NOMO-1 treated with dmso at 0.1 percent for 144 hours (cell line): ENCODE measurements around the gene FAM219B.
"Not testable (repeated sequence)": the region's sequence is repeated elsewhere in the genome, so short reads cannot be mapped to it uniquely, and the experiment has no call there.

Source experiments
- DNase-seq: peaks from one replicate; lab custom pipeline; 2025; ENCODE audit not compliant: unreplicated experiment; lab: John Stamatoyannopoulos, UW

FAM219B gene, protein sequence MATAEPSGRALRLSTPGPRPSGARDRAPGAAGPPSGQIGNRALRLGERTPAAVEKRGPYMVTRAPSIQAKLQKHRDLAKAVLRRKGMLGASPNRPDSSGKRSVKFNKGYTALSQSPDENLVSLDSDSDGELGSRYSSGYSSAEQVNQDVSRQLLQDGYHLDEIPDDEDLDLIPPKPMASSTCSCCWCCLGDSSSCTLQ

DNA sequence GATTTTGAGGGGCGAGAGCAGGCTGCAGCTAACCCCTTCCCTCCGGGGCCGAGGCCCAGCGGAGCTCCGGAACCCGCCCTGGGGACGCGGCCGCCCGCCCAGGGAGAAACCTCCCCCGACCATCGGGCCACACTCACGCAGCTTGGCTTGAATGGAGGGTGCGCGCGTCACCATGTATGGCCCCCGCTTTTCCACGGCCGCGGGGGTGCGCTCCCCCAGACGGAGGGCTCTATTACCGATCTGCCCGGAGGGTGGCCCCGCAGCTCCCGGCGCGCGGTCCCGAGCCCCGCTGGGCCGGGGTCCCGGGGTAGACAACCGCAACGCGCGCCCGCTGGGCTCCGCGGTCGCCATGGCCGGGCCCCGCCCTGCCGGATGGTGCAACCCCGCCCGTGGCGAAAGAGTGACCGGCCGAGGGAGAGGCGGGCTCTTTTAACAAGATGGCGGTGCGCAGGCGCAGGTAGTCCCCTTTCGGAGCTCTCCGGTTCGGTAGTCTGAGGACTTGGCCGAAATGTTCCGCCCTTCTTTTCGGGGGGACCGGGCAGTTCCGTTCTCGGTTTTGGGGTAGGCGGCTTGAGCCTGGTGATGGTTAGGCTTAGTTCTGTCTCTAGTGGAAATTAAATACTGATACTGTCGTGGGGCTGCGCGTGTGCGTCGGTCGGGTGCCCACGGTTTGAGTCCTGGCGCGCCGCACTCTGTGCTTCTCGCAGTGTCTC lies at the start of gene FAM219B:
TSS of gene FAM219B (minus strand) at position 402 of the 713 bp plus-strand sequence. CDS start at position 351, 51 bp downstream.
- peak; percentile 81 for DNase-seq

DNA sequence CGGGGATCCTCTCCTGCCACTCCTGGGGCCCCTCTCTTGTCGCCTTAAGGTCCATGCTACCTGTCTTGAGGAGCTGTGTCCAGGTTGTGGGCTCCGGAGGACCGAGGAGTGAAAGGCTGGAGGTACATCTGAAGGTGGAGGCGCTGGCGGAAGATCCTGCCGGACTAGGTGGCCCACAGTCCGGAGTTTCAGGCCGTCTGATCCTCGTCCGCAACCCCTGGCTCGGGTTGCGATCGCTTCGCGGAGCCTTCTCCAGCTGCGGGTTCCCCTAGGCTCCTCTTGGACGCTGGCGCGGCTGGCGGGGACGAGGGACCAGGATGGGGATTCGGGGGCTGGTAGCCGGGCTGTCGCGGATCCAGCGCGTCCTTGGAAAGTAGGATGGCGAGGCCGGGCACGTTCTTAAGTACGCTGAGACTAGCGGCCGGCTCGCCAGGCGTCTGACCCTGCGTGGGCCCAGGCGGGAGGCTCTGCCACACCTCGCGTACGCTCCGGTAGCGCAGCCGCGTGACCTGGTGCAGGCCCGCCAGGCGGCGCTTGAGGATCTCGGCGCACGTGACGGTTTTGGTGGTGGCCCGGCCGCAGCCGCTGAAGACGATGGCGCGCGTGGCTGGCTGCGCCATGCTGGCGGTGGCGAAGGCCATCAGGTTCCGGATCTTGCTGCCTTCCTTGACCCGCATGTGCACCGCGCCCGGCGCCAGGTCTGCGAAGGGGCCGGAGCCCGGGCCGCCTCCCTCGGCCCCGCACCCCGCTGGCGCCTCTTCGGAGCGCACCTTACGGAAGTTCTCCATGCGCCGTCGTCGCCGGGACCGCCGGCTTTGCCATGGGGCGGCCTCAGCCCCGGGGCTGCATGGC lies 49.4 kb upstream of the FAM219B start:
- DNase-seq: peak; percentile 56

DNA sequence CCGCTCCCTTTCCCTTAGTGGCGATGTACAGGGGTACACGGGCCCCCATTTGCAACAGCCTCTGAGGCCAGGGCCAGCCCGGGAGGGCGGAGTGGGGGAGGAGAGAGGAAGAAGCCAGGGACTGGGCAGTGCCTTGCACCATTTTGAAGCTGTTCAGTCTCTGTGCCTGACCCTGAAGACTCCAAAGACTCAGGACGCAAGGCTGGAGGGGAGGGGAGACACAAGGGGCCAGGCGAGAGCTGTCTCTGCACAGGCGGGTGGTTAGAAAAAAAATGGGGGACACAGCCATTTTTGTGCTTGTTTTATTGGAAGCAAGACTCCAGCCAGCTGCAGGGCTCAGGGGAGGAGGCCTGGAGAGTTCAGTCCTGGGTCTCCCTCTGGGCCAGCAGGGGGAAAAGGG lies 48.4 kb upstream of the FAM219B start:
- DNase-seq: no peak

DNA sequence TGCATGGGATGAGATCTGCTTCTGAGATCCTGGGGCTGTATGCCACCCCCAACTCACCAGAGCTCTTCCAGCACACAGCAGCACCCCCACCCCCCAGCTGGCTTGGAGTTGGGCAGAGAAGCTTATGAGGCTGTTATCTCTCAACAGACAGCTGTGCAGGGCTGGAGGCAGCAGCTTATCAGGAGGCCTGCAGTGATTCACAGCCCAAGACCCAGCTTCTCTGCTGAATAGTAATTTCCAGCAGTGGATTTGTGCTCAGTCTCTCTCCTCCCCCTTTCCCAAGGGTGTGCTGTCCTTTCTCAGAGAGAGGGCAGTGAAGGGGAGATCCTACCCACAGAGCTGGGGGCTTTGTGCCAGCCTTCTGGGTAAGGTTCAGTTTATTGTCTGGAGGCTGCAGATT lies 47.9 kb upstream of the FAM219B start:
- DNase-seq: no peak

DNA sequence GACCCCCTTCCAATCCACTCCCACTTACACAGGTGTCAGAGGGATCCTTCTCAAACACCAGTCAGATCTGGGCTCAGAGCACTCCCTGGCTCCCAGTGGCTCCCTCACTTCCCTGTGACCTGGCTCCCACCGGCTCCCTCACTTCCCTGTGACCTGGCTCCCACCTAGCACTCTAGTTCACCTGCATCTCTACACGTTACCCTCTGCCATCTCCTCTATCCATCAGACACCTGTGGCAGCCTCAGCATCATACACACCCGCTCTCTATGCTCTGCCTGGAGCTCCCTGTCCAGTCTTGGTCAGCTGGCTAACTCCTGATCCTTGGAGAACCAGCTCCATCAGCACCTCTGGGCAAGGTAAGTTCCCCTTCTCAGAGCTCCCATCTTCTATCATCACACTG lies 44.4 kb upstream of the FAM219B start:
- no peak for DNase-seq

DNA sequence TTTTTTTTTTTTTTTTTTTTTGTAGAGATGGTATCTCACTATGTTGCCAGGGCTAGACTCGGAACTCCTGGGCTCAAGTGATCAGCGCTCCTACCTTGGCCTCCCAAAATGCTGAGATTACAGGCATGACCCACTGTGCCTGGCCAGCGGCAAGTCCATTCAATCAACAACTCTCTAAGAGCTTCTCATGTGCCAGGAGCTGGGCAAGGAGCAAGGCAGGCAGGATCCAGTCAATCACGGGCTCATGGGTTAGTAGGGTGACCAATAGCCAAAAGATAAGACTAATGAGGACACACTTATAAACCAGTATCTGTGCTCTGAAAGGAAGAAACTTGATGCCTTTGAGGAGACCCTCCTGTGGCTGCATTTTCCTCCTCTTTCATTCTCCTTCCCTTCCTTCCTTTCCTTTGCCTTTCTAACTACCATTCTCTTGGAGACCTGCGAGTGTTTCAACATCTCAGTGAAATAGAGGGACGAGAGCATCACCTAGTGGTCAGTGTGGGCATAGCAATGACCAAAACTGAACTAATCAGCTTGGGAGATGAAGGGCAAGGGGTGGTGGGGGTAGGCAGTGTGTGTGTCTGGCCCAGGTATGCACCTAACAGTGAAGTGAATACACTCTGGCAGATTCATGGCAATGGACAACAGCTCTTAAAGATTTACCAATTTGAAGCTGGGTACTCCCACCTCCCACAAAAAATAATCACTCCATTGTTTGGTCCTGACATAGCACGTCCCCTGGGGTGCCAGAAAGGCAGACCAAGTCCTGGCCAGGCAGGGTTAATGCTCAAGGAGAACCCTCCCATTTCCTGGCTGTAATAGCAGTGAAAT lies 43.6 kb upstream of the FAM219B start:
- DNase-seq: peak; percentile 15

DNA sequence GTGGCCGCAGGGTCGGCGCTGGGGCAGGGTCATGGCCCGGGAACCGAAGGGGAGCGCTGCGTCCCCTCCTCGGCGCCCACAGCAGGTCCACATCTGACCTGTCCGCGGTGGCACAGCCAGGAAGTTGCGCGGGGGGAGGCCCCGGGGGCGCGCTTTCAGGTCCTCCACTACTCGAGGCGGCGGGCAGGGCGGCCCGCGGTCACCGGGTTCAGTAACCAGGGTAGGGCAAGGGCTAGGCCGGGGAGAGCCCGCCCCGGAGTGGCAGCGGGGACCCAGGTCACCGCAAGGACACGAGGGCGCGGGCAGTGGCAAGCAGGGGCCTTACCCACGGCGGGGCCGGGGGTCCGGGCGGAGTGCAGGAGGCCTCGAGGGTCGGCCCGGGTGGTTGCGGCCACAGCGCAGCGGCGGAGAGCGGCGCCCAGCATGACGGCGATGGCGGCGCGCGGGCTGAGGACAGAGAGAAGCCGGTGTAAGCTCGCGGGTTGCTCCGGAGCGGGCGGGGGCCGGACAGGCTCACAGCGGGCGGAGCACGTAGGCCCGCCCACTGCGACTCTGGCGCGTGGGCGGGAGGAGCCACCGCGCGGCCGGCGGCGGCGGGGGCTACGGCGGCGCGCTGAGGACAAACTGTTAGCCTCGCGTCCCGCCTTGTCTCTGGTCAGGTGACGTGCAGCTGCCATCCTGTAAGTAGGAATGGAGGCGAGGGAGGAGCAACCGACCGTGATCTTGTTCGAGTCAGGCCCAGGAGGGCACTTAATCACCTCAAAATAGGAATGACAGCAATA lies 31.1 kb upstream of the FAM219B start, which contains the start of gene COX5A:
TSS of gene COX5A (minus strand) at position 484 of the 782 bp plus-strand sequence. CDS start at position 425, 59 bp downstream.
- peak; percentile 87 for DNase-seq

DNA sequence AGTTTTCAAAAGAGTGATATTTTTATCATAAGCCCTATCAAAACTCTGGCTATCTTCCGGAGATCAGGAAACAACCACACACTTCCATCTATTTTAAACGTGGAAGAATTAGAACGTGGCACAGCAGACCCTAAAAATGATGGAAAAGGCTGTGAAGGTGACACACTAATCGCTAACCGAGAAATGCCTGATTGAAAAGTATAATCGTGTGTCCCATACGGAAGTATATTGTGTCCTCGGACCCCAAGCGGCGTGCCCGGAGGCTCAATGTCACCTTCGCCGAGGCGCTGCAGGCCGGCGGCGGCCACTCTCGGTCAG lies 30.6 kb upstream of the FAM219B start:
- DNase-seq: no peak

DNA sequence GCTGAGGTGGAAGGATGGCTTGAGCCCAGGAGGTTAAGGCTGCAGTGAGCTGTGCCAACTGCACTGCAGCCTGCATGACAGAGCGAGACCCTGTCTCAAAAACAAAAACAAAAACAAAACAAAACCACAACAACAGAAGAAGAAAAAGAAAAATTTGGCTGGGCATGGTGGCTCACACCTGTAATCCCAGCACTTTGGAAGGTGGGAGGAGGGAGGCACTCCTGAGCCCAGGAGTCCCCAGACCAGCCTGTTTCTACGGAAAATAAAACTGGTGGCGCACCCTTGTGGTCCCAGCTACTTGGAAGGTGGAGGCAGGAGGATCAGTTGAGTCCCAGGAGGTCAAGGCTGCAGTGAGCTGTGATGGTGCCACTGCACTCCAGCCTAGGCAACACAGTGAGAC lies 28.5 kb upstream of the FAM219B start:
- not testable (repeated sequence) for DNase-seq

DNA sequence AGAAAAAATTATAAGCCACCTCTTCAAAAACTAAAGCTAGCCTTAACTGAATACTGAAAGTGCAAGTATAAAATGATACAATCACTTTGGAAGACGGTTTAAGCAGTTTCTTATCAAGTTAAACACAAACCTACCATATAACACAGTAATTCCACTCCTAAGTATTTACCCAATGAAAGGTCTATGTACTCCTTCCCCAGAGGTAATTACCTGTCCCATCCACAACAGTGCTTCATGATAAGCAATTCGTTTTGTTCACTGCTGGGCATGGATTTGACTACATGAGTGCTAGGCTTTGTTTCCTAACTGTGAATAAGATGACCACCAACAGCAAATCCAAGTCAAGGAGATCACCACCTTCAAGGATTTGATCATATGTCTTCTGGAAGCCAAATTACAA lies 26.9 kb upstream of the FAM219B start:
- DNase-seq: no peak

DNA sequence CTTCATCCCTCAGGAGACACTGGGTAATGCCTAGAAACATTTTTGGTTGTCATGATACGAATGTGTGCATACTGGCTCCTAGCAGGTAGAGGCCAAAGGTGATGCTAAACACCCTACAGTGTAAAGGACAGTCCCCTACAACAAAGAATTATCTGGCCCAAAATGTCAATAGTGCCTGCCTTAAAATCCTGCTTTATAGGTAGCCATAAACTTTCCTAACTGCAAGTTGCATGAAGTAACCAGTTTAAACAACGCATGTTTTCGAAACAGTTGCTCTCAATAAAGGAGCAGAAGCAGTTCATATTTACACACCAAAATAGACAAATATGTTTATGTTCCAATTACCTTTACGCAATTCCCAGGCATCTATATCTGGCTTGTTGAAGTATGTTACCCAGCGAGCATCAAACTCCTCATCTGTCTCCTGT lies 22.1 kb upstream of the FAM219B start:
- no peak for DNase-seq

DNA sequence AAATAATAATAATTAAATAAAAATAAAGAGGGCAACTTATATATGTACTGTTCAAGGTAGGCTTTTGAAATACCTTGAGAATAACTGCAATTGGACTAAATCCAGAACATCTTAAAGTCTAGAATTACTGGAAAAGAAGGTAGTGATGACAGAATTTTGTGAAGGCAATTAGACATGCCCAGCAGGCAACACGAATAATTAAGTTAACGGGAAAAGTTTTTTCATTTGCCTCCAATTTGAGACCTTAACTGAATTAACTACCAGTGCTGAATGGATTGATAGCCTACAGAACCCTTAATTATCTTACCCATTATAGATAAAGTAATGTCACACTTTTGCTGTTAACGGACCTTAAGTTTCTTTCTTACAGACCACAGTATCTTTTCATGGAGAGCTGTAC lies 17.9 kb upstream of the FAM219B start:
- no peak for DNase-seq

DNA sequence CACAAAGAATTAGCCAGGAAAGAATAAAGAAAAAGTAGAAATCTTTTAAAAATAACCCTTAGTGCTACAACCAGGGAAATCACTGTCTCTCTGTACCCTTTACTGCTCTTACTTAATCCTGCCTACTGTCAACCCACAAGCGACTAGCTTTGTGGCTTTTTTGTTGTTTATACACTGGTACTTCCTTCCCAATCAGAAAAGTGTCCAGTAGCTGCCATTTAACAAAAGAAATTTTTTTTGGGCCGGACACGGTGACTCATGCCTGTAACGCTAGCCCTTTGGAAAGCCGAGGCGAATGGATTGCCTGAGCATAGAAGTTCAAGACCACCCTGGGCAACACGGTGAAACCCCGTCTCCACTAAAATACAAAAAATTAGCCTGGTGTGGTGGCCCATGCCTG lies 13.8 kb upstream of the FAM219B start:
- DNase-seq: no peak

DNA sequence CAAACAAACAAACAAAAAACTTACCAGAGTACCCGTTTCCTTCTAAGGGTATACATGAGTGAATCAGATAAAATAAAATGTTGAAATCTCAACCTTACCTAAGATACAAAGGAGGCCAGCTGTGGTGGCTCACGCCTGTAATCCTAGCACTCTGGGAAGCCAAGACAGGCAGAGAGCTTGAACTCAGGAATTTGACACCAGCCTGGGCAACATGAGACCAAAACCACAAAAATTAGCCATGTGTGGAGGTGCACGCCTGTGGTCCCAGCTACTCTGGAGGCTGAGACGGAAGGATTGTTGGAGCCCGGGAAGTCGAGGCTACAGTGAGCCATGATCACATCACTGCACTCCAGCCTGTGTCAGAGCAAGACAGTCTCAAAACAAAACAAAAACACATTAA lies 11.0 kb upstream of the FAM219B start:
- DNase-seq: no peak

DNA sequence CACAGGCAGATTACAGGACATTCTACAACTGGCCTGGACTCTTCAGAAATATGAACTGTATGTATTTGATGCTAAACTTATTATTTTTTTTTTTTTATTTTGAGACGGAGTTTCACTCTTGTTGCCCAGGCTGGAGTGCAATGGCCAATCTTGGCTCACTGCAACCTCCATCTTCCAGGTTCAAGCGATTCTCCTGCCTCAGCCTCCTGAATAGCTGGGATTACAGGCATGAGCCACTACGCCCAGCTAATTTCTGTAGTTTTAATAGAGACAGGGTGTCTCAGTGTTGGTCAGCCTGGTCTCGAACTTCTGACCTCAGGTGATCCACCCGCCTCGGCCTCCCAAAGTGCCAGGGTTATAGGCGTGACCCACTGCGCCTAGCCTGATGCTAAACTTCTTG lies 7.1 kb upstream of the FAM219B start:
- DNase-seq: not testable (repeated sequence)

DNA sequence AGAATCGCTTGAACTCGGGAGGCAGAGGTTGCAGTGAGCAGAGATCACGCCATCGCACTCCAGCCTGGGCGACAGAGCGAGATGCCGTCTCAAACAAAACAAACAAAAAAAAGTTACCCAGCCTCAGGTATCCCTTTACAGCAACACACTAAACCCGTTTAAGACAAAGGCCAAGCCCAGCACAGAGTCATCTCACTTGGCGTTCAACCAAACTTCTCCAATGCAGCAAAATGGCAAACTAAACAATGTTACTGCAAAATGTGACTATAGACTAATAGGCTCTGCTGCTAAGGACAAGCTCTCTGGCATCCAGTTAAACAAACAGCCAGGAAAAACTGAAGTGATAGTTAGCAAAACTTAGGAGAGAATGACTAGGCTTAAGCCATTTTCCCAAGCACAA lies 6.4 kb upstream of the FAM219B start:
- no peak for DNase-seq

DNA sequence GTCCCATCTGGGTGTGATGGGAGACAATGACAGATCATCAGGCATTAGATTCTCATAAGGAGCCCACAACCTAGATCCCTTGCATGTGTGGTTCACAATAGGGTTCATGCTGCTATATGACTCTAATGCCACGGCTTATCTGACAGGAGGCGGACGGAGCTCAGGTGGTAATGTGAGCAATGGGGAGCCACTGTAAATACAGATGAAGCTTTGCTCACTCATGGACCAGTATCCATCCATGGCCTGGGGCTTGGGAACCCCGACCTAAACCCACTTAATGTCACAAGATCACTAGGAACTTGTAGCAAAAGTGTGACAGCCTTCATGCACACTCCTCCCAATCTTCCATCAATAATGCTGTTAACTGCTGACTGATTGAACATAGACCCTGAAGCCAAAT lies 2.0 kb upstream of the FAM219B start:
- DNase-seq: no peak

DNA sequence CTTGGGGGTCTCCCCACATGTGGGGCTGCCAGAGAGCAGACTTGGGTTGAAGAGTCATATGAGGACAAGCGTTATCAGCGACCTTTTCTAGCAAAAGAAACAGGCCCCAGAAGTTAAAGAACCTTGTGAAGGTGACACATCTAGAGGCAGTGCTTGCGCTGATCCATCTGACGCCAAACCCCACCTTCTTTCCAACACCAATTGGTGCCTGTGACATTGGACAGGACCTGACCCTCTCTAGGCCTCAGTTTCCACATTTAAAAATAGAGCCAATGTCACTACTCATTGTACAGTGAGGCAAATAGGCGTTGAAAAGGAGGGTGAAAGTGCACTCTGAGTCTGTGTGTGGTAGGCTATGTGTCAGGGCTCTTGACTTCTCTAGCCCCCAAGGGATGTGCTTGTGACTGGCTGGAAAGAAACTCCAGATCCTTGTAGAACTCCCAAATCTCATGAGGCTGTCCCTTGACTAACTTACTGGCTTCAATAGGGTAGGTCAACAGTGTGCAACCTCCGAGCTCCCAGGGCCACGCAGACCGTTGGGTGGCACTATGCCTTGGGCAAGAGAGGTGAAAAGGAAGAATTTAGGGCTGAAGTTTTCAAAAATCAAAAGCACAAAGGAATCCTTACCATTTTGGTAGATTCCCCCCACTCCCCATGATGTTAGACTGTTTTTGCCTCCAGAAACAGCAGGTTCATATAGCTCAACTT lies 666 bp upstream of the FAM219B start:
- DNase-seq: no peak

DNA sequence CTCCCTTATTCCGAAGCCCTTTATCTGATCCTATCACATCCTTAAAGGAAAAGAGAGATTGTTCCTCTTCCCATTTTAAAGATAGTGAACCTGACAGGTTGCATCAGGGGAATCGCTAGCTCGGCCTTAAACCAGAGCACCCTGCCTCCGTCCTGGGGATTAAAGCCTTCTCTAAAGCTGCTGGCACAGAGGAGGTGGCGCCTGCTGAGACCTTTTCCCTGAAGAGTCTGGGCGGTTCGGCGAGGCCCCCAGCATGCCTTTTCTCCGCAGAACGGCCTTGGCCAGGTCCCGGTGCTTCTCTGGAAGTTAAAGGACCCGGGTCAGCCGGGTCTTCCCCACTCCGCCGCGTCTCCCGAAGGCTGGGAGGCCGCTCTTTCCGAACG lies 593 bp downstream of the FAM219B start:
- no peak for DNase-seq
